Subcutaneous adipose tissue (tissue), 4 donors: ENCODE data around the gene MLPH. TPM values are rescaled to one million over a fixed set of nuclear protein-coding genes. Genes with fewer than 3 reads are reported as not detected.

Experiments used
- total RNA-seq, 4 donors: library from RNA; depleted of rRNA; stranded (reverse); fragments of >200 nt; gene quantifications; one replicate each; pipeline ENCODE4 v1.1.0, GENCODE V29; 2016
- TF ChIP-seq, protein P1 (sequence below): fragments of 450-650 bp; IDR thresholded peaks from one replicate; pipeline ENCODE4 v1.5.1; 2016; ENCODE audit warnings: low read depth, mild to moderate bottlenecking, control low read depth, antibody characterized with exemption, moderate library complexity

MLPH gene
- total RNA-seq, 4 donors from 2014 or later = 7.1 to 24.7 (median 16.4) TPM

DNA sequence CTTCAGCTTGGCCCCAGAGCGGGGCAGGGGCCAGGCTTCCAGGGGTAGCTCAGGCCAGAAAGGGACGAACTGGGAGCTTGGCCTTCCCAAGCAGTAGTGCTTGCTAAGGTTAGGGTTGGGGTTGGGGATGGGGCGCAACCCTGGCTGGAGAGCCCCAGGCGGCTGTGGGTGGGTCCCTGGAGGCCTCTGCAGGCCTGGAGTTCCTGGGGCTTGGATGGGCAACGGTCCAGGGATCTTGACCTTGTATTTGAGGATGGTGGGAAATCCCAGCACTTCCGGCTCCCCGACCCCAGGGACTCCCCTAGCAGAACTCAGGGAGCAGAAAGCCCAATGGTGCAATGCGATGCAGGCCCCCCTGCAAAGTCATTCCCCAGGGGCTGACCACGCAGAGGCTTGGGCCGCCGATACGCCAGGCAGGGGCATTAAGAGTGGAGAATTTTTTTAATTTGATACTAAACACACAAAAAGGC is 12.6 kb upstream of the MLPH start:
- TF ChIP-seq, protein P1, sequence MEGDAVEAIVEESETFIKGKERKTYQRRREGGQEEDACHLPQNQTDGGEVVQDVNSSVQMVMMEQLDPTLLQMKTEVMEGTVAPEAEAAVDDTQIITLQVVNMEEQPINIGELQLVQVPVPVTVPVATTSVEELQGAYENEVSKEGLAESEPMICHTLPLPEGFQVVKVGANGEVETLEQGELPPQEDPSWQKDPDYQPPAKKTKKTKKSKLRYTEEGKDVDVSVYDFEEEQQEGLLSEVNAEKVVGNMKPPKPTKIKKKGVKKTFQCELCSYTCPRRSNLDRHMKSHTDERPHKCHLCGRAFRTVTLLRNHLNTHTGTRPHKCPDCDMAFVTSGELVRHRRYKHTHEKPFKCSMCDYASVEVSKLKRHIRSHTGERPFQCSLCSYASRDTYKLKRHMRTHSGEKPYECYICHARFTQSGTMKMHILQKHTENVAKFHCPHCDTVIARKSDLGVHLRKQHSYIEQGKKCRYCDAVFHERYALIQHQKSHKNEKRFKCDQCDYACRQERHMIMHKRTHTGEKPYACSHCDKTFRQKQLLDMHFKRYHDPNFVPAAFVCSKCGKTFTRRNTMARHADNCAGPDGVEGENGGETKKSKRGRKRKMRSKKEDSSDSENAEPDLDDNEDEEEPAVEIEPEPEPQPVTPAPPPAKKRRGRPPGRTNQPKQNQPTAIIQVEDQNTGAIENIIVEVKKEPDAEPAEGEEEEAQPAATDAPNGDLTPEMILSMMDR = no peak

DNA sequence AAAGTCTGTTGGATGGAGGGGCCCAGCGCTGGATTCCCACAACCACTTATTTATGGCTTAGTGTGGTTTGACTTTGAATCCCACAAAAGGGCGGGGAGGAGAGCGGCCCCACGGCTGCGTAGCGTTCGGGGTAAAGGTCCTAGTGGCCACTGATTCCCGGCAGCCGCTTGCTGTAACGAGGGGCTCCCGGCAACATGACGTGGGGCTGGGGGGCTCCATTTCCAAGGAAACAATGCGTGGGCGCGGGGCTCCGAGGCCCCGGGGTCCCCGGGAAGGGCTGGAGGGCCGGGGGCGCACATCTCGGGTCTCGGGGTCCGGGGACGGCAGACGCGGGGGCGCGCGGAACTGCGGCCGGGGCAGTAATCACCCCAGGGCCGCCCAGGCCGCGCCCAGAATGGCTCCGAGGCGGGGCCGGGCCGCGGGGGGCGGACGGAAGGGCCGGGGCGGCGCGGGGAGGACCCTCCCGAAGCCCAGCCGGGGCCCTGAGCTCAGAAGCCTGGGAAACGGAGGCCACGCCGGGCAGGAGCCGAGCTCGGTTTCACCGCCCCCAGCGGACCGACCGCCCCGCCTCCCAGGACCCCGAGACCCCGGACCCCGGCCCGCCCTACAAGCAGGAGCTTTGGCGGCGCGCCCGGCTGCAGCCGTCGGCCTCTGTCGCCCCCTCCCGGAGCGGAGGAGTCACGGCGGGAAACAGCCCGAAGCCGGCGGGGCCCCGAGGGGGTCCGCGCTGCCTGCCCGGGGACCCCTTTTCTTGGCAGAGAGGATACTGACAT is 11.9 kb upstream of the MLPH start:
- TF ChIP-seq, protein P1 = no peak

DNA sequence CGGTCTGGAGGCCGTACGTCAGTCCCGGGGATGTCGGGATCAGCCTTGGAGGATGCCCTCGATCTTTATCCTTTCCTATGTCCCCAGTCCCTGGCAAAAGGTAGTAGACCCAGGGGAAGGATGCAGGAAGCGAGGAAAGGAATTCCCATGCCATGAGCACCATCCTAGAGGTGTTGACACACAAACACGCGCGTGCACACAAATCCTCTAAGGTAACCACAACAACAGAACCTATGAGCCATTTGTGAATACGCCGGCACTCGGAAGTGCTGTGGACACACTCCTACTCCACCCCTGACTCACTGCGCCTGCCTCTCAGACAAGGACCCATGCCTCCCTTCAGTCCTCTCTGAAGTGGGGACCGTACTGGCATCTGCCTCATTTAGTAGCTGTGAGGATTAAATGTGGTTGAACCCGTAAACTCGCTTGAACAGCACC is 11.3 kb upstream of the MLPH start:
- TF ChIP-seq, protein P1 = no peak

DNA sequence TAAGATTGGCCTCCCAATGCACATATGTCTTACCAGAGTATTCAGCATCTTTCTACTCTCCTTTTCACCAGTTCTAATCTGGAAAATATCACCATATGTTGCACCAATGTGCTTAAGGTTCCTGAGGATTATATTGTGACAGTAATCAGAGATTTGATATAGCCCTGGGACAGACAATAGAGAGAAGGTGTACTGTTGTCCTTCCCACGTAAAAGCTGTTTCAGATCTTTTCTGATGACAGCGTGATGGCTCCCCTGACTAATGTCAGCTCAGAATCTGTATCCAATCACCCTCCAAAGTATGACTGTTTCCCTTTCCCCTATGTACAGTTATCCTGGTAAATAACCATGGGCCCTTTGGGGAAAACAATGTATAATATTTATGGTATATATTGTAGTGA is 9.0 kb upstream of the MLPH start:
- TF ChIP-seq, protein P1 = no peak

DNA sequence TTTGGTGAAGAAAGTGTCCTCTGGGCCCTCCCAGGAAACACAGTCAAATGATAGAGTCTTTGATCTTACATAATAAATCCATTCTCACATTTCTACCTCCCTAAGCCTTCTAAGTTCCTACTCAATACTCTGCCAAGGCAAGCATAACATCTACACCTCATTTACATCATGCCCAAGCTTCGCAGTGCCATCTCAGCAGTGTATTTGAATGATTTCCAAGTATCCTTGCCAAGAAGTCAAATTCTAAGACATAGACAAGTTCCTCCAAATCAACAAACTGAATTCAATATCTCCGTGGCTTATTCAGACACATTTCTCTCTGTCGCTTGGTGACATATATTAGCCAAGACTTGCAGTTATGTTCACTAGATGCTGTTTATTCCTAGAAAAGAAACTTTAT is 8.1 kb upstream of the MLPH start:
- TF ChIP-seq, protein P1 = no peak

DNA sequence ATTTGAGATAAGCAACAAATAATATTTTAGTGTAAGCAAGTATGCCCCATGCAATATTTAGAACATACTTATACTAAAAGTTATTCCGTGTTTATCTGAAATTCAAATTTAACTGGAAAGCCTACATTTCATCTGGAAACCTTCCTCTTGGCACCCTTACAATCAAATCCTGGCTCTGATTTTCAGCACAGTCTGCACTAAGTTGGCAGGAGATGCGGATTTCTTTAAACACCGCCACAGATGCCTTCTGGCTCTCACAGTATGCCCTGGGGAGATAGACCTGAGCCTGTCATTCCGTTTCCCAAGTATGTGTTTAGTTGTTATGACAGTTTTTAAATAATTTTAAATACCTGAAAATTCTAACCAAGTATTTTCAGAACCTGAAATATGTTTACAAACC is 7.3 kb upstream of the MLPH start:
- TF ChIP-seq, protein P1 = no peak

DNA sequence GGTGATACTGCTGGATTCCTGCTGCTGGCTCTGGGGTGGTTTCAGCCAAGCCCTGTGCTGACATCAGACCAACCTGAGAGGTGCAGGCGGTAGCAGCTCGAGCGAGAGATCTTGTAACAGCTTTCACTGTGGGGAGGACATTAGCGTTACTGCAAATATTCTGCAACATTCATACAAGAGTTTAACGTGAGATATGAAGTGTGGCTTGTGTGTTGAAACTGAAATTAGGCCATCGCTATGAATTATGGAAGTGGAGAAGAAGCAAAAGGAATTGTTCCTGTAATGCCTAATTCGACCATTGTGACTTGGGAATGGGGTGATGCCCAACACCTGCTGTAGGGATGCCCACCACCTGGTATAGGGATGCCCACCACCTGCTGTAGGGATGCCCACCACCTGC is 6.5 kb upstream of the MLPH start:
- TF ChIP-seq, protein P1 = no peak
